HG02571 (cell line): ENCODE measurements around the gene RAP1GAP2.
"Not testable (repeated sequence)": the region's sequence is repeated elsewhere in the genome, so short reads cannot be mapped to it uniquely, and the experiment has no call there.

Experiments used
- ATAC-seq: cut with Tn5 transposase; IDR thresholded peaks from one replicate; pipeline ENCODE4 v1.9.1; 2021; ENCODE audit warnings: mild to moderate bottlenecking, moderate library complexity; ENCODE audit not compliant: unreplicated experiment

Gene RAP1GAP2

GRCh38 chr17:2796164-2797125 lies at the start of gene RAP1GAP2:
Gene RAP1GAP2, plus strand, starts transcription at chr17:2796438. Its CDS starts 90 bp downstream, at chr17:2796528.
- no peak for ATAC-seq

GRCh38 chr17:2749058-2749783 lies 47.0 kb upstream of the RAP1GAP2 start, which contains the start of gene CCDC92B:
Gene CCDC92B, minus strand, starts transcription at chr17:2749652. Its CDS starts 14,507 bp downstream, at chr17:2735145.
- no peak for ATAC-seq

GRCh38 chr17:2749784-2750181 lies 46.5 kb upstream of the RAP1GAP2 start:
- no peak for ATAC-seq

- ATAC-seq = no peak
These were observed 45.5 kb upstream of the RAP1GAP2 start for GRCh38 chr17:2750721-2751120.

GRCh38 chr17:2751491-2751890 lies 44.7 kb upstream of the RAP1GAP2 start:
- ATAC-seq = no peak

- no peak for ATAC-seq
These were observed 40.1 kb upstream of the RAP1GAP2 start for GRCh38 chr17:2755891-2756724.

- no peak for ATAC-seq
These were observed 37.4 kb upstream of the RAP1GAP2 start for GRCh38 chr17:2758870-2759269.

- ATAC-seq = no peak
These were observed 26.1 kb upstream of the RAP1GAP2 start for GRCh38 chr17:2770129-2770528.

GRCh38 chr17:2775206-2775605 lies 21.0 kb upstream of the RAP1GAP2 start:
- ATAC-seq = no peak

- ATAC-seq = no peak
These were observed 19.5 kb upstream of the RAP1GAP2 start for GRCh38 chr17:2776589-2777241.

GRCh38 chr17:2777242-2777867 lies 18.9 kb upstream of the RAP1GAP2 start:
- ATAC-seq = no peak

- ATAC-seq = no peak
These were observed 17.7 kb upstream of the RAP1GAP2 start for GRCh38 chr17:2778489-2778888.

GRCh38 chr17:2779545-2779944 lies 16.7 kb upstream of the RAP1GAP2 start:
- no peak for ATAC-seq

GRCh38 chr17:2780256-2780655 lies 16.0 kb upstream of the RAP1GAP2 start:
- no peak for ATAC-seq

- ATAC-seq = no peak
These were observed 15.2 kb upstream of the RAP1GAP2 start for GRCh38 chr17:2780931-2781454.

GRCh38 chr17:2781598-2781997 lies 14.6 kb upstream of the RAP1GAP2 start:
- ATAC-seq = not testable (repeated sequence)

GRCh38 chr17:2782055-2782454 lies 14.2 kb upstream of the RAP1GAP2 start:
- ATAC-seq = no peak

GRCh38 chr17:2783310-2784030 lies 12.8 kb upstream of the RAP1GAP2 start:
- no peak for ATAC-seq

- ATAC-seq = no peak
These were observed 11.4 kb upstream of the RAP1GAP2 start for GRCh38 chr17:2784864-2785263.
